Thyroid gland (tissue), 4 donors: ENCODE measurements around the gene CNGA3. TPM values are rescaled to one million over a fixed set of nuclear protein-coding genes. Genes with fewer than 3 reads are reported as not detected.

Experiments
- DNase-seq, 2 donors: peaks; one replicate each; pipeline ENCODE4 v3.0.0-alpha.2; 2019
- H3K27ac ChIP-seq, 3 donors: fragments of 200-600 bp; sonication (generic); 1 replicate in 2 of 3; 2 replicates in 1 of 3; pipeline ENCODE4 v1.5.1; 2016 to 2019; ENCODE audit warnings: mild to moderate bottlenecking in 1 of 3, moderate library complexity in 1 of 3
- H3K27me3 ChIP-seq: fragments of 200-600 bp; sonication (generic); one replicate; pipeline ENCODE4 v1.5.1; 2019
- H3K36me3 ChIP-seq, 2 donors: fragments of 200-600 bp; sonication (generic); one replicate each; pipeline ENCODE4 v1.5.1; 2016 to 2019
- H3K4me1 ChIP-seq, 2 donors: fragments of 200-600 bp; sonication (generic); one replicate each; pipeline ENCODE4 v1.5.1; 2017 to 2019
- H3K4me3 ChIP-seq, 3 donors: fragments of 200-600 bp; sonication (generic); replicated peaks in 1 of 3; 1 replicate in 2 of 3; 2 replicates in 1 of 3; pipeline ENCODE4 v1.5.1; 2016; ENCODE audit warnings: mild to moderate bottlenecking in 1 of 3
- H3K9me3 ChIP-seq: fragments of 200-600 bp; sonication (generic); one replicate; pipeline ENCODE4 v1.5.1; 2017
- POLR2A ChIP-seq, 2 donors: fragments of 450-650 bp; IDR thresholded peaks; one replicate each; pipeline ENCODE4 v1.6.1; 2017; ENCODE audit warnings: antibody characterized with exemption in 2 of 2, mild to moderate bottlenecking in 2 of 2, moderate library complexity in 1 of 2
- WGBS, 2 donors: methylation state at CpG; one replicate each; pipeline ENCODE4 v1.1.5; 2017; 5-methylcytosine and 5-hydroxymethylcytosine counted together
- intact Hi-C: fragments of 100-400 bp; cut with DNase I; formaldehyde crosslinking; loops from one replicate; pipeline ENCODE4 v1.15.1; 2023
- total RNA-seq, 4 donors: library from RNA; depleted of rRNA; stranded (reverse); fragments of >200 nt; gene quantifications; one replicate each; pipeline ENCODE4 v1.2.3, GENCODE V29; 2016
- TF ChIP-seq, protein P1 (sequence below), 6 experiments: fragments of 200-600 bp in 3 of 6; fragments of 450-650 bp in 3 of 6; sonication (generic) in 3 of 6; IDR thresholded peaks; one replicate each; pipeline ENCODE4 v1.5.1; 2016 to 2019; ENCODE audit warnings: antibody characterized with exemption in 6 of 6, mild to moderate bottlenecking in 2 of 6, inconsistent platforms in 1 of 6, moderate library complexity in 1 of 6

The CNGA3 gene
- total RNA-seq, 4 donors from 2014 or later = 0.54 TPM; not detected in 3

- no peak for DNase-seq
- H3K36me3 ChIP-seq = no peaks in the 10 kb centered on the region
- peaks cover 0 to 1% of the 10 kb centered on the region in 2 donors for H3K4me1 ChIP-seq
- H3K27me3 ChIP-seq = no peaks in the 10 kb centered on the region
- WGBS, 2 donors = 90 to 93% methylated on average over 2 of the region's 2 CpGs
- no peak overlapping the region for H3K4me3 ChIP-seq
- H3K9me3 ChIP-seq = no peaks in the 10 kb centered on the region
- H3K27ac ChIP-seq = no peak overlapping the region
- TF ChIP-seq POLR2A (IDR thresholded peaks at IDR 0.05) = no peak
- TF ChIP-seq, protein P1, sequence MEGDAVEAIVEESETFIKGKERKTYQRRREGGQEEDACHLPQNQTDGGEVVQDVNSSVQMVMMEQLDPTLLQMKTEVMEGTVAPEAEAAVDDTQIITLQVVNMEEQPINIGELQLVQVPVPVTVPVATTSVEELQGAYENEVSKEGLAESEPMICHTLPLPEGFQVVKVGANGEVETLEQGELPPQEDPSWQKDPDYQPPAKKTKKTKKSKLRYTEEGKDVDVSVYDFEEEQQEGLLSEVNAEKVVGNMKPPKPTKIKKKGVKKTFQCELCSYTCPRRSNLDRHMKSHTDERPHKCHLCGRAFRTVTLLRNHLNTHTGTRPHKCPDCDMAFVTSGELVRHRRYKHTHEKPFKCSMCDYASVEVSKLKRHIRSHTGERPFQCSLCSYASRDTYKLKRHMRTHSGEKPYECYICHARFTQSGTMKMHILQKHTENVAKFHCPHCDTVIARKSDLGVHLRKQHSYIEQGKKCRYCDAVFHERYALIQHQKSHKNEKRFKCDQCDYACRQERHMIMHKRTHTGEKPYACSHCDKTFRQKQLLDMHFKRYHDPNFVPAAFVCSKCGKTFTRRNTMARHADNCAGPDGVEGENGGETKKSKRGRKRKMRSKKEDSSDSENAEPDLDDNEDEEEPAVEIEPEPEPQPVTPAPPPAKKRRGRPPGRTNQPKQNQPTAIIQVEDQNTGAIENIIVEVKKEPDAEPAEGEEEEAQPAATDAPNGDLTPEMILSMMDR (IDR thresholded peaks at IDR 0.05) = no peak
- intact Hi-C loops = no loop called here
These were observed 5.0 kb upstream of the CNGA3 start for GRCh38 chr2:98341241-98341640.

- H3K27me3 ChIP-seq = peaks cover 16% of the 10 kb centered on the region
- H3K9me3 ChIP-seq = no peaks in the 10 kb centered on the region
- 57 to 58% methylated on average over 3 of the region's 3 CpGs for WGBS, 2 donors
- intact Hi-C loops = no loop called here
- H3K4me1 ChIP-seq = peaks cover 4 to 12% of the 10 kb centered on the region in 2 donors
- no peak for TF ChIP-seq POLR2A (IDR thresholded peaks at IDR 0.05)
- TF ChIP-seq, protein P1 (IDR thresholded peaks at IDR 0.05) = no peak
- no peak overlapping the region for H3K27ac ChIP-seq
- no peak for DNase-seq
- H3K4me3 ChIP-seq = no peak overlapping the region
- H3K36me3 ChIP-seq = no peaks in the 10 kb centered on the region
These were observed 3.0 kb upstream of the CNGA3 start for GRCh38 chr2:98343285-98343684.

DNA sequence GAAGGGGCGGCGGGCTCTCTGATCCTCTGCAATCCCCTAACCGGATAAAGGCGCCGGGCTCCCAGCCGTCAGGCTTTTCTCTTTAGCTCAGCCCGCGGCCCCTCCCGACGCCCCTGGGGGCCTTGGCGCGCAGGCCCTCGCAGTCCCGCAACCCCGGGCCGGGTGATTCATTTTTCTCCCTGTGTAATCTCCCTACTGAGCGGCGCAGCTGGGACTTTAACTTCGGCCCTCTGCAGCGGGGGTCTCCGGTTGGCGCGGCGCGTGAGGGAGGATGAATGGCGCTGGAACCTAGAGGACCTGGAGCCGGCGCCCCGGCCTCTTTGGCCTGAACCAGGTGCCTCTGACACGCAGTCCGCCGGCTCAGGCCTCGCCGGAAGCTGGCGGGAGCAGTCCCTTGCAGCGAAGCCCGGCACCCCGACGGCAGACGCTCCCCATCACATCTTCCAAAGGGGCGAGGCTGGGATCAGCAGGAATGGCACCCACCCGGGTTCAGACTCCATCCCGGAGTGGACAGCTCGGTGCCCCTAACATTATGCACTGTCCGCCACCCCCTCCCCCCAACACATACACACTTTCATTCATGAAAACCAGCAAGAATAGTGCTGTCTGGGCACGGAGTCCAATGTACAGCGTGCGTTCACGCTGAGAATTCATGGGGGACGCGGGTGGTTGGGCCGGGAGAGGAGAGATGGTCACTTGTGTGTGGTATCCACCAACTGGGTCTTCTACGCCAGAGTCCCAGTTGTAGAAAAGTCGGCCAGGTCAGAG is 1.2 kb downstream of the CNGA3 start:
- 4 to 9% methylated on average over 37 to 53 of the region's 54 CpGs for WGBS, 2 donors
- Histone ChIP-seq H3K36me3 (no peaks in the 10 kb centered on the region), H3K27ac (no peak overlapping the region), H3K27me3 (peaks cover 16% of the 10 kb centered on the region), H3K4me1 (peaks cover 4 to 12% of the 10 kb centered on the region in 2 donors), H3K4me3 (no peak overlapping the region), H3K9me3 (no peaks in the 10 kb centered on the region)
- TF ChIP-seq, protein P1 (IDR thresholded peaks at IDR 0.05) = no peak
- no peak for TF ChIP-seq POLR2A (IDR thresholded peaks at IDR 0.05)
- intact Hi-C loops = no loop called here
- DNase-seq = no peak

GRCh38 chr2:98348066-98348561 is 1.9 kb downstream of the CNGA3 start:
- intact Hi-C loops = no loop called here
- Histone ChIP-seq H3K27me3 (peaks cover 16% of the 10 kb centered on the region), H3K27ac (no peak overlapping the region), H3K36me3 (no peaks in the 10 kb centered on the region), H3K9me3 (no peaks in the 10 kb centered on the region), H3K4me1 (peaks cover 4 to 12% of the 10 kb centered on the region in 2 donors), H3K4me3 (no peak overlapping the region)
- TF ChIP-seq, protein P1 (IDR thresholded peaks at IDR 0.05) = no peak
- TF ChIP-seq POLR2A (IDR thresholded peaks at IDR 0.05) = no peak
- 2 to 8% methylated on average over 15 of the region's 15 CpGs for WGBS, 2 donors
- DNase-seq = no peak

GRCh38 chr2:98350411-98350810 is 4.2 kb downstream of the CNGA3 start:
- Histone ChIP-seq H3K27ac (no peak overlapping the region), H3K36me3 (no peaks in the 10 kb centered on the region), H3K4me3 (no peak overlapping the region), H3K4me1 (peaks cover 4 to 12% of the 10 kb centered on the region in 2 donors), H3K9me3 (no peaks in the 10 kb centered on the region), H3K27me3 (peaks cover 16% of the 10 kb centered on the region)
- intact Hi-C loops = no loop called here
- WGBS, 2 donors = 89 to 92% methylated on average over 1 of the region's 1 CpG
- no peak for DNase-seq
- TF ChIP-seq, protein P1 (IDR thresholded peaks at IDR 0.05) = no peak
- no peak for TF ChIP-seq POLR2A (IDR thresholded peaks at IDR 0.05)
